ENCODE results near the gene INTS2.
A peak's percentile ranks its signal among the peaks of the same experiment; 100 is the strongest.
"Not testable (repeated sequence)": the region's sequence is repeated elsewhere in the genome, so short reads cannot be mapped to it uniquely, and the experiment has no call there.

INTS2 gene

GRCh38 chr17:61885865-61886264 lies 41.9 kb downstream of the INTS2 start:
- not testable (repeated sequence) for DNase-seq

- DNase-seq, result no peak
Observed at GRCh38 chr17:61884864-61885263, 42.9 kb downstream of the INTS2 start.

- DNase-seq, result no peak
Observed at GRCh38 chr17:61880589-61881102, 47.1 kb downstream of the INTS2 start.

- DNase-seq, result no peak
Observed at GRCh38 chr17:61878984-61879612, 48.7 kb downstream of the INTS2 start.

GRCh38 chr17:61878520-61878919 lies 49.3 kb downstream of the INTS2 start:
- no peak for DNase-seq

GRCh38 chr17:61877837-61878236 lies 49.9 kb downstream of the INTS2 start:
- DNase-seq, result no peak

GRCh38 chr17:61875804-61876203 lies 52.0 kb downstream of the INTS2 start:
- no peak for DNase-seq

GRCh38 chr17:61875285-61875684 lies 52.5 kb downstream of the INTS2 start:
- DNase-seq, result no peak

GRCh38 chr17:61874075-61874474 lies 53.7 kb downstream of the INTS2 start:
- no peak for DNase-seq

GRCh38 chr17:61872099-61872498 lies 55.7 kb downstream of the INTS2 start:
- no peak for DNase-seq

- DNase-seq, result no peak
Observed at GRCh38 chr17:61869138-61869537, 58.6 kb downstream of the INTS2 start.

- no peak for DNase-seq
Observed at GRCh38 chr17:61868074-61868473, 59.7 kb downstream of the INTS2 start.

GRCh38 chr17:61867033-61867432 lies 60.7 kb downstream of the INTS2 start:
- DNase-seq, result no peak

GRCh38 chr17:61863801-61864126 lies 64.0 kb downstream of the INTS2 start:
- DNase-seq, result no peak

GRCh38 chr17:61862975-61863800 lies 64.6 kb downstream of the INTS2 start, which contains the start of gene BRIP1:
TSS of gene BRIP1 (minus strand) at chr17:61863528. CDS start at chr17:61861539, 1,989 bp downstream.
- peak; percentile 86 for DNase-seq

GRCh38 chr17:61862105-61862574 lies 65.6 kb downstream of the INTS2 start:
- DNase-seq, result no peak

GRCh38 chr17:61860397-61860796 lies 67.4 kb downstream of the INTS2 start:
- not testable (repeated sequence) for DNase-seq

GRCh38 chr17:61856035-61856434 lies 71.7 kb downstream of the INTS2 start:
- no peak for DNase-seq

GRCh38 chr17:61852857-61853256 lies 74.9 kb downstream of the INTS2 start:
- no peak for DNase-seq

- no peak for DNase-seq
Observed at GRCh38 chr17:61849674-61850073, 78.1 kb downstream of the INTS2 start.

GRCh38 chr17:61848896-61849295 lies 78.9 kb downstream of the INTS2 start:
- DNase-seq, result no peak

- DNase-seq, result no peak
Observed at GRCh38 chr17:61848247-61848646, 79.5 kb downstream of the INTS2 start.

- DNase-seq, result no peak
Observed at GRCh38 chr17:61847659-61848058, 80.1 kb downstream of the INTS2 start.

GRCh38 chr17:61846761-61847375 lies 80.9 kb downstream of the INTS2 start:
- DNase-seq, result no peak

Measured in CD4-positive, alpha-beta T cell treated with Interleukin-17A for 4 hours (primary cell).